ENCODE data around the gene CDYL2.

CDYL2 gene

GRCh38 chr16:80628254-80628653 lies 176.1 kb downstream of the CDYL2 start:
- no peak for TF ChIP-seq CTCF (IDR thresholded peaks at IDR 0.05; ENCODE audit: low read depth, low read length, missing control alignments)
- DNase-seq (ENCODE audit: low read depth): no peak
- no peak overlapping the region for H3K4me3 ChIP-seq (ENCODE audit: low read depth, low read length)

GRCh38 chr16:80627108-80627507 lies 177.3 kb downstream of the CDYL2 start:
- TF ChIP-seq CTCF (IDR thresholded peaks at IDR 0.05; ENCODE audit: low read depth, low read length, missing control alignments): no peak
- DNase-seq (ENCODE audit: low read depth): peak; percentile 22
- H3K4me3 ChIP-seq (ENCODE audit: low read depth, low read length): no peak overlapping the region

- DNase-seq (ENCODE audit: low read depth): no peak
- TF ChIP-seq CTCF (IDR thresholded peaks at IDR 0.05; ENCODE audit: low read depth, low read length, missing control alignments): no peak
- H3K4me3 ChIP-seq (ENCODE audit: low read depth, low read length): no peak overlapping the region
Observed at GRCh38 chr16:80623376-80623775, 181.0 kb downstream of the CDYL2 start.

- DNase-seq (ENCODE audit: low read depth): no peak
- no peak for TF ChIP-seq CTCF (IDR thresholded peaks at IDR 0.05; ENCODE audit: low read depth, low read length, missing control alignments)
- H3K4me3 ChIP-seq (ENCODE audit: low read depth, low read length): no peak overlapping the region
Observed at GRCh38 chr16:80622007-80622406, 182.4 kb downstream of the CDYL2 start.

GRCh38 chr16:80620736-80621605 lies 183.4 kb downstream of the CDYL2 start:
- DNase-seq (ENCODE audit: low read depth): no peak
- H3K4me3 ChIP-seq (ENCODE audit: low read depth, low read length): no peak overlapping the region
- no peak for TF ChIP-seq CTCF (IDR thresholded peaks at IDR 0.05; ENCODE audit: low read depth, low read length, missing control alignments)

GRCh38 chr16:80619824-80620223 lies 184.6 kb downstream of the CDYL2 start:
- TF ChIP-seq CTCF (IDR thresholded peaks at IDR 0.05; ENCODE audit: low read depth, low read length, missing control alignments): no peak
- no peak overlapping the region for H3K4me3 ChIP-seq (ENCODE audit: low read depth, low read length)
- DNase-seq (ENCODE audit: low read depth): no peak

Data from GM12864 (cell line).